Stimulated activated CD4-positive, alpha-beta T cell treated with anti-CD3 and anti-CD28 coated beads, Interleukin-15, amount 100 ng/mL, for 1 hour (primary cell): ENCODE results near the gene ITLN1.

Source experiments
- DNase-seq, 2 donors: peaks; one replicate each; pipeline ENCODE4 v3.0.0-alpha.2; 2020; ENCODE audit warnings: low read depth in 1 of 2, low spot score in 1 of 2

The ITLN1 gene

GRCh38 chr1:160826546-160826945, 58.4 kb downstream of the ITLN1 start:
- DNase-seq: no peak
